HG02884 (cell line): Measurements from ENCODE around the gene CHMP6.

ENCODE experiments used
- ATAC-seq: cut with Tn5 transposase; IDR thresholded peaks from one replicate; pipeline ENCODE4 v1.9.1; 2021; ENCODE audit warnings: mild to moderate bottlenecking, moderate library complexity; ENCODE audit not compliant: unreplicated experiment

Gene CHMP6

GRCh38 chr17:80991645-80992076 lies at the start of gene CHMP6:
Gene CHMP6, plus strand, starts transcription at chr17:80991841. Its CDS starts 78 bp downstream, at chr17:80991919.
- no peak for ATAC-seq

GRCh38 chr17:80942423-80943345 lies 49.0 kb upstream of the CHMP6 start:
- ATAC-seq: no peak

- ATAC-seq: no peak
These were observed 48.1 kb upstream of the CHMP6 start for GRCh38 chr17:80943346-80944145.

- ATAC-seq: no peak
These were observed 47.3 kb upstream of the CHMP6 start for GRCh38 chr17:80944326-80944725.

GRCh38 chr17:80945736-80946135 lies 45.9 kb upstream of the CHMP6 start:
- no peak for ATAC-seq

GRCh38 chr17:80946449-80946848 lies 45.2 kb upstream of the CHMP6 start:
- ATAC-seq: no peak

GRCh38 chr17:80947200-80947940 lies 44.3 kb upstream of the CHMP6 start:
- ATAC-seq: no peak

- no peak for ATAC-seq
These were observed 43.3 kb upstream of the CHMP6 start for GRCh38 chr17:80948019-80948975.

- ATAC-seq: no peak
These were observed 42.6 kb upstream of the CHMP6 start for GRCh38 chr17:80948976-80949450.

GRCh38 chr17:80949451-80950421 lies 41.9 kb upstream of the CHMP6 start:
- no peak for ATAC-seq

GRCh38 chr17:80950466-80951120 lies 41.0 kb upstream of the CHMP6 start:
- no peak for ATAC-seq

- no peak for ATAC-seq
These were observed 40.2 kb upstream of the CHMP6 start for GRCh38 chr17:80951121-80952090.

GRCh38 chr17:80952291-80952690 lies 39.4 kb upstream of the CHMP6 start:
- ATAC-seq: no peak

GRCh38 chr17:80953471-80954315 lies 37.9 kb upstream of the CHMP6 start:
- ATAC-seq: no peak

GRCh38 chr17:80955078-80955477 lies 36.6 kb upstream of the CHMP6 start:
- ATAC-seq: no peak

GRCh38 chr17:80955671-80956280 lies 35.9 kb upstream of the CHMP6 start:
- ATAC-seq: no peak
